H9 (cell line): ENCODE results near the gene KCNAB2. TPM values are rescaled to one million over a fixed set of nuclear protein-coding genes. Genes with fewer than 3 reads are reported as not detected.

ENCODE experiments used
- DNase-seq: peaks from one replicate; pipeline ENCODE4 v3.0.0-alpha.2; 2017
- H2AFZ ChIP-seq: one replicate; pipeline ENCODE4 v1.6.1; 2013; ENCODE audit warnings: mild to moderate bottlenecking, low read length, control low read depth, moderate library complexity
- H2AK5ac ChIP-seq: 2 replicates; pipeline ENCODE4 v1.6.1; 2013; ENCODE audit warnings: low read length, control low read depth, mixed read lengths; ENCODE audit not compliant: insufficient read length
- H2BK120ac ChIP-seq: one replicate; pipeline ENCODE4 v1.6.1; 2013; ENCODE audit warnings: low read depth, mild to moderate bottlenecking, low read length, control low read depth, inconsistent platforms; ENCODE audit not compliant: poor library complexity, severe bottlenecking
- H2BK12ac ChIP-seq: 2 replicates; pipeline ENCODE4 v1.6.1; 2013; ENCODE audit warnings: low read length, control low read depth, mixed read lengths, low read depth; ENCODE audit not compliant: insufficient read length
- H2BK15ac ChIP-seq: 2 replicates; pipeline ENCODE4 v1.6.1; 2013; ENCODE audit warnings: low read depth, low read length, control low read depth
- H2BK20ac ChIP-seq: one replicate; pipeline ENCODE4 v1.6.1; 2013; ENCODE audit warnings: low read depth, mild to moderate bottlenecking, low read length, control low read depth, inconsistent platforms; ENCODE audit not compliant: poor library complexity, severe bottlenecking
- H2BK5ac ChIP-seq: 2 replicates; pipeline ENCODE4 v1.6.1; 2013; ENCODE audit warnings: low read length, control low read depth, mixed read lengths; ENCODE audit not compliant: insufficient read length
- H3K14ac ChIP-seq: 2 replicates; pipeline ENCODE4 v1.6.1; 2013; ENCODE audit warnings: low read length, control low read depth; ENCODE audit not compliant: insufficient read depth
- H3K18ac ChIP-seq: 2 replicates; pipeline ENCODE4 v1.6.1; 2013; ENCODE audit warnings: low read depth, mild to moderate bottlenecking, mixed read lengths, low read length, control low read depth; ENCODE audit not compliant: insufficient read length
- H3K23ac ChIP-seq: 2 replicates; pipeline ENCODE4 v1.6.1; 2013; ENCODE audit warnings: low read length, control low read depth, mixed read lengths, low read depth; ENCODE audit not compliant: insufficient read length
- H3K23me2 ChIP-seq: 2 replicates; pipeline ENCODE4 v1.6.1; 2013; ENCODE audit warnings: low read depth, mild to moderate bottlenecking, mixed read lengths, low read length, control low read depth; ENCODE audit not compliant: insufficient read length, poor library complexity, severe bottlenecking
- H3K27ac ChIP-seq: 2 replicates; pipeline ENCODE4 v1.5.1; 2013; ENCODE audit warnings: low read length, control low read depth, mixed read lengths, low read depth; ENCODE audit not compliant: insufficient read length
- H3K27me3 ChIP-seq: 2 replicates; pipeline ENCODE4 v1.6.1; 2013; ENCODE audit warnings: low read length, control low read depth, inconsistent platforms; ENCODE audit not compliant: insufficient read depth
- H3K4ac ChIP-seq: 2 replicates; pipeline ENCODE4 v1.6.1; 2013; ENCODE audit warnings: low read depth, mild to moderate bottlenecking, control low read depth, inconsistent platforms, low read length, moderate library complexity
- H3K4me1 ChIP-seq: 2 replicates; pipeline ENCODE4 v1.6.1; 2013; ENCODE audit warnings: low read length, control low read depth, inconsistent platforms; ENCODE audit not compliant: insufficient read depth
- H3K4me2 ChIP-seq: 2 replicates; pipeline ENCODE4 v1.6.1; 2013; ENCODE audit warnings: low read length, control low read depth, mixed read lengths; ENCODE audit not compliant: insufficient read length, insufficient read depth
- H3K56ac ChIP-seq: 2 replicates; pipeline ENCODE4 v1.6.1; 2013; ENCODE audit warnings: low read depth, mild to moderate bottlenecking, mixed read lengths, low read length, control low read depth; ENCODE audit not compliant: insufficient read length
- H3K79me1 ChIP-seq: 2 replicates; pipeline ENCODE4 v1.6.1; 2013; ENCODE audit warnings: low read depth, mild to moderate bottlenecking, moderate library complexity, low read length, control low read depth, inconsistent platforms; ENCODE audit not compliant: insufficient read depth, poor library complexity, severe bottlenecking
- H3K79me2 ChIP-seq: 2 replicates; pipeline ENCODE4 v1.6.1; 2013; ENCODE audit warnings: low read length, control low read depth, inconsistent platforms; ENCODE audit not compliant: insufficient read depth
- H3K9ac ChIP-seq: 2 replicates; pipeline ENCODE4 v1.6.1; 2013; ENCODE audit warnings: low read length, control low read depth, mixed read lengths; ENCODE audit not compliant: insufficient read length; ENCODE audit errors: extremely low read depth
- H3K9me3 ChIP-seq: one replicate; pipeline ENCODE4 v1.6.1; 2013; ENCODE audit warnings: low read depth, low read length, inconsistent platforms; ENCODE audit not compliant: control insufficient read depth
- H3T11ph ChIP-seq: one replicate; pipeline ENCODE4 v1.6.1; 2013; ENCODE audit warnings: mild to moderate bottlenecking, low read length, control low read depth, inconsistent platforms
- H4K20me1 ChIP-seq: one replicate; pipeline ENCODE4 v1.6.1; 2013; ENCODE audit not compliant: control insufficient read depth, insufficient read length, insufficient read depth
- H4K5ac ChIP-seq: 2 replicates; pipeline ENCODE4 v1.6.1; 2013; ENCODE audit warnings: low read depth, mild to moderate bottlenecking, mixed read lengths, low read length, control low read depth; ENCODE audit not compliant: insufficient read length
- H4K8ac ChIP-seq: replicated peaks from 2 replicates; pipeline ENCODE4 v1.6.1; 2013; ENCODE audit warnings: low read length, control low read depth, mixed read lengths, low read depth; ENCODE audit not compliant: insufficient read length
- H4K91ac ChIP-seq: 2 replicates; pipeline ENCODE4 v1.6.1; 2013; ENCODE audit warnings: low read depth, mild to moderate bottlenecking, moderate library complexity, mixed read lengths, low read length, control low read depth; ENCODE audit not compliant: insufficient read length
- H3K27ac Mint-ChIP-seq, 3 experiments: 2 replicates in 2 of 3; 3 replicates in 1 of 3; pipeline ENCODE4 v1.8.0; 2020 to 2021; ENCODE audit warnings: mixed read lengths in 3 of 3, mild to moderate bottlenecking in 1 of 3, moderate library complexity in 1 of 3
- H3K27me3 Mint-ChIP-seq: 2 replicates; pipeline ENCODE4 v1.8.0; 2021; ENCODE audit warnings: low read depth, mild to moderate bottlenecking, moderate library complexity, mixed read lengths
- H3K36me3 Mint-ChIP-seq, 3 experiments: 2 replicates in 2 of 3; 3 replicates in 1 of 3; pipeline ENCODE4 v1.8.0; 2020 to 2021; ENCODE audit warnings: low read depth in 3 of 3, mixed read lengths in 3 of 3; ENCODE audit not compliant: insufficient read depth in 1 of 3
- H3K4me1 Mint-ChIP-seq, 2 experiments: 2 replicates each; pipeline ENCODE4 v1.8.0; 2020; ENCODE audit warnings: mixed read lengths in 2 of 2
- H3K4me3 Mint-ChIP-seq, 2 experiments: 2 replicates in 1 of 2; 3 replicates in 1 of 2; pipeline ENCODE4 v1.8.0; 2020 to 2021; ENCODE audit warnings: mild to moderate bottlenecking in 2 of 2, mixed read lengths in 2 of 2, moderate library complexity in 1 of 2
- H3K9me3 Mint-ChIP-seq, 2 experiments: 2 replicates in 1 of 2; 3 replicates in 1 of 2; pipeline ENCODE4 v1.8.0; 2020; ENCODE audit warnings: mild to moderate bottlenecking in 2 of 2, mixed read lengths in 2 of 2, moderate library complexity in 1 of 2
- whole genome bisulfite sequencing: extraction: QIAGEN DNeasy Blood & Tissue Kit; methylation state at CpG from one replicate; pipeline ENCODE4 v1.1.7; 2013; ENCODE audit warnings: missing lambda C conversion rate, low lambda C conversion rate, mixed read lengths; ENCODE audit not compliant: insufficient read length; ENCODE audit errors: extremely low coverage; 5-methylcytosine and 5-hydroxymethylcytosine counted together
- total RNA-seq: library from RNA; stranded (reverse); gene quantifications from 2 replicates; pipeline ENCODE4 v1.2.1, GENCODE V29; 2021
- TF ChIP-seq, protein P1 (sequence below): fragments of 200-600 bp; sonication (generic); conservative IDR thresholded peaks from 3 replicates; pipeline ENCODE4 v1.8.0; 2021; ENCODE audit warnings: antibody characterized with exemption, mild to moderate bottlenecking

KCNAB2 gene
- total RNA-seq, 1 experiment from 2014 or later = 8.3 TPM

DNA sequence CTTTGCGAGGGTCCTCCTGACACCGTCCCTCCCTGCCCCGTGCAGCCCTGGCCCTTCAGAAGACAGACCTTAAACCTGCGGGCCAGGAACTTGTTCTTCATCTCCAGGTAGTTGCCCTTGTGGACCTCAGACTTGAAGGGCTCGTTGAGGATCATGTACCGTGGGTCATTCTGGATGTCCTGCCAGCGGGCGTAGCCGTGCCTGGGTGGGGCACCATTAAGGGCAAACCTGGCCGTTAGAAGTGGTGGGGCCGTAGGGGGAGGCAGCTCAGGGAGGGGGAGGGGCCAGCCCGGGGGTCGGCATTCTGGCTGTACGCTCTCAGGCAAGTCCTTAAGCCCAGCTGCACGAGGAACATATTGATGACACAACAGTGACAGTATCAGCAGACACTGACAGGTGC lies 64.6 kb downstream of the KCNAB2 start:
- TF ChIP-seq, protein P1, sequence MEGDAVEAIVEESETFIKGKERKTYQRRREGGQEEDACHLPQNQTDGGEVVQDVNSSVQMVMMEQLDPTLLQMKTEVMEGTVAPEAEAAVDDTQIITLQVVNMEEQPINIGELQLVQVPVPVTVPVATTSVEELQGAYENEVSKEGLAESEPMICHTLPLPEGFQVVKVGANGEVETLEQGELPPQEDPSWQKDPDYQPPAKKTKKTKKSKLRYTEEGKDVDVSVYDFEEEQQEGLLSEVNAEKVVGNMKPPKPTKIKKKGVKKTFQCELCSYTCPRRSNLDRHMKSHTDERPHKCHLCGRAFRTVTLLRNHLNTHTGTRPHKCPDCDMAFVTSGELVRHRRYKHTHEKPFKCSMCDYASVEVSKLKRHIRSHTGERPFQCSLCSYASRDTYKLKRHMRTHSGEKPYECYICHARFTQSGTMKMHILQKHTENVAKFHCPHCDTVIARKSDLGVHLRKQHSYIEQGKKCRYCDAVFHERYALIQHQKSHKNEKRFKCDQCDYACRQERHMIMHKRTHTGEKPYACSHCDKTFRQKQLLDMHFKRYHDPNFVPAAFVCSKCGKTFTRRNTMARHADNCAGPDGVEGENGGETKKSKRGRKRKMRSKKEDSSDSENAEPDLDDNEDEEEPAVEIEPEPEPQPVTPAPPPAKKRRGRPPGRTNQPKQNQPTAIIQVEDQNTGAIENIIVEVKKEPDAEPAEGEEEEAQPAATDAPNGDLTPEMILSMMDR = no peak
- Histone ChIP-seq H3K9ac (no peak overlapping the region), H2AFZ (no peak overlapping the region), H3K56ac (no peak overlapping the region), H3T11ph (no peak overlapping the region), H3K14ac (no peak overlapping the region; the same call in 1 of the 2 replicates), H4K5ac (no peak overlapping the region), H3K4me2 (no peak overlapping the region), H2AK5ac (no peak overlapping the region), H3K23me2 (no peaks in the 10 kb centered on the region), H3K79me2 (no peaks in the 10 kb centered on the region), H3K27me3 (no peaks in the 10 kb centered on the region), H4K91ac (no peak overlapping the region), H4K8ac (no peak overlapping the region), H4K20me1 (peaks cover 2% of the 10 kb centered on the region), H2BK120ac (no peak overlapping the region), H3K23ac (no peak overlapping the region), H2BK20ac (no peak overlapping the region), H3K18ac (no peak overlapping the region), H3K4me1 (no peaks in the 10 kb centered on the region), H3K79me1 (no peaks in the 10 kb centered on the region), H3K4ac (no peak overlapping the region), H2BK15ac (no peak overlapping the region), H2BK12ac (no peak overlapping the region), H3K27ac (no peak overlapping the region), H3K9me3 (no peaks in the 10 kb centered on the region), H2BK5ac (no peak overlapping the region)
- no CpG with 5 or more reads among the region's 15 CpGs for WGBS
- Mint-ChIP-seq H3K27ac (no peak overlapping the region; a peak in 1 of 7 replicates), H3K4me1 (0 out of 4 replicates have a peak, but pooled peaks cover 0 to 4% of the 10 kb centered on the region in 2 experiments), H3K36me3 (no peaks in the 10 kb centered on the region; a peak in 1 of 7 replicates), H3K9me3 (peaks cover 3 to 6% of the 10 kb centered on the region in 2 experiments; a peak in 4 of 5 replicates), H3K27me3 (peaks cover 16% of the 10 kb centered on the region), H3K4me3 (no peak overlapping the region; a peak in 1 of 5 replicates)
- DNase-seq = no peak
